ENCODE measurements around the gene LHFPL6.

- TF ChIP-seq, protein P1, sequence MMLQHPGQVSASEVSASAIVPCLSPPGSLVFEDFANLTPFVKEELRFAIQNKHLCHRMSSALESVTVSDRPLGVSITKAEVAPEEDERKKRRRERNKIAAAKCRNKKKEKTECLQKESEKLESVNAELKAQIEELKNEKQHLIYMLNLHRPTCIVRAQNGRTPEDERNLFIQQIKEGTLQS (IDR thresholded peaks at IDR 0.05; ENCODE audit: borderline replicate concordance, extremely low read depth, low read depth, low read length): no peak
- TF ChIP-seq CTCF (IDR thresholded peaks at IDR 0.05 in 2 of 3, conservative IDR thresholded peaks at IDR 0.05 in 1 of 3; ENCODE audit: control insufficient read depth in 2 of 3, extremely low read depth in 1 of 3, insufficient read depth in 1 of 3, low read depth in 3 of 3, low read length in 3 of 3): no peak
- no peak for TF ChIP-seq CBX5 (IDR thresholded peaks at IDR 0.05; ENCODE audit: low read depth)
- TF ChIP-seq CEBPB (IDR thresholded peaks at IDR 0.05; ENCODE audit: borderline replicate concordance in 1 of 2, low read depth in 2 of 2, low read length in 2 of 2): no peak
Observed at GRCh38 chr13:39315796-39316195, 287.2 kb downstream of the LHFPL6 start.
